Fibroblast of upper back skin (primary cell): Measurements from ENCODE around the gene NDUFA11.
A peak's percentile ranks its signal among the peaks of the same experiment; 100 is the strongest.

ENCODE experiments used
- DNase-seq: peaks from one replicate; pipeline ENCODE4 v3.0.0-alpha.2; 2013

The NDUFA11 gene

DNA sequence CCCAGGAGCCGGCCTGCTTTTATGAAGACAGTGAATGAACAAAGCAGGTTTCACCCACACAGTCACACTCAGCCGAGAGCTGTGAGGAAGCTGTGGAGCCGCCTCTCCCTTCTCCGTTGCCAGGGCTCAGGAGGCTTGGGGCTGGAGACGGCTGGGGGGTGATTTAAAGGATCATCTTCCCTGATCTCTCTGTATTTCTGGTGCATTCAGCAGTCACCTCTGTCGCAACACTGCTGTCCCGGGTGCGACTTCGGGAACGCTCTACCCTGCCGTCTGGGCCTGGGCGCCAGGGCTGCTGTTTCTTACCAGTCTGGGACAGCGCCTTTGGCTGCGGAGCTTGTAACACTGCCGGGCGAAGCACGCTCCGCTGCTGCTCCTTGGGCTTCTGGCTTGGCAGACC, 28.6 kb upstream of the NDUFA11 start:
- DNase-seq, result no peak

DNA sequence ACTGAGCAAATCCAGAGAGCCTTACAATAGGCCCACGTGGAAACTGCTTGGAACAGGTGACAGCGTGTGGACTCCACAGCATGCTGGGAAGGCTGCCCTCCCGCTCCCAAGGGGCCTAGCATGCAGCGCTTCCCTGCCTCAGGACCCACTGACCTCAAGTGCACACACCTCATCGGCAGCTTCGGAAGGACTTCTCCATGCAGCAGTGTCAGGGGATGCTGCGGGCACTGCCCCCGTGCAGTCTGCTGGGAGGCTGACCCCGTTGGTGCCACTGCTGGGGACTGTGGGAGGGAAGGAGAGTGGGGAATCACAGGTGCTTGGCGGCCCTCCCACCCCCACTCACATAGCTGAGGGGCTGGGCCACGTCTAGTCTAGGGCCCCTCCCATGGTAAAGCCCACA, 27.7 kb upstream of the NDUFA11 start:
- no peak for DNase-seq

DNA sequence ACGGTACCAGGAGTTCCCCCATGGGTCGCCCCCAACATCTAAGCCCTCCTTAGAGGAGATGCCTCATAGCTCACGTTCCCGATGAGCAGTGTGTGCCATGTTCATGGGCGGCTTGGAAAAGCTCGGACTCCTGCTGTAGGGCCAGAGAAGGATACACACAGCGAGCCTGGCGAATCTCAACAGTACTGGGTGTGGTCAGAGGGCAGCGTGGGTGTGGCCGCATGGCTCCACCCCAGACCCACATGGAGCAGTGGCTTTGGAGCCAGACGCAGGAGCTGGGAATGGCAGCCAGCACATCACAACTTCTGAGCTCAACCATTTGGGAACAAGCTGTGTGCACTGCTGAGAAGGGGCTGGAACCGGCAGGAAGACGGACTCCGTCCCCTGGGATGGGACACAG, 26.0 kb upstream of the NDUFA11 start:
- DNase-seq, result no peak

DNA sequence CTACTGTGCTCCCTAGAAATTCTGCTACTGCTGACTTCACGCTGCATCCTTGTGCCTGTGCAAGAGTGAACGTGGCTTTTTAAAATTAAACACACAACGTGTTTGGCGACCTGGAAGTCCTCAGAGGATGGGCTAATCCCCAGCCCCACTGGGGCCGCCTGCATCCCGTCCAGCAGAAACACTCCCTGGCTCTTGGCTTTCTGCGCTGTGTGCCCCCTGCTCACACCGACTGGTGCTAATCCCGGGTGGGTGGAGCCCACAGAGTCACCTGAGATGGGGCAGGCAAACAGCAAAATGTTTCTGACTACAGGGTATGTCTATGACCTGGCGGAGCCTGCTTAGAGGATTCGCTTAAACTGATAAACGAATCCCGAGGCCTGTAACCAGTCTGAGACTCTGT, 25.6 kb upstream of the NDUFA11 start:
- no peak for DNase-seq

DNA sequence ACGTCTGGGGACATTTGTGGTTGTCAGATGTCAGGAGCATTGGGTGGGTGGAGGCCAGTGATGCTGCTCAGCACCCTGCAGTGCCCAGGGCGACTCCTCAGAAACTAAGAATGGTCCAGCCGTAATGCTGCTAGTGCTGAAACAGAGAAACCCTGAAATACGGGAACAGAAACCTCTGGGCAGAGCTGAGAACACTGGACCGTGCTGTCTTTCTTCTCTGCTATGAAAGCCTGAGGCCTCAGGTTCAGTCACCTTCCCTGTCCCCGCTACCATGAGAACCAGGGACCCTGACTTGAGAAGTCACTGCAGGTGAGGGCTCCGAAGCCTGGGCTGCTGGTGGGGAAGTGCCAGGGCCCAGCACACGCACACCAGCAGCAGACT, 23.8 kb upstream of the NDUFA11 start:
- no peak for DNase-seq

DNA sequence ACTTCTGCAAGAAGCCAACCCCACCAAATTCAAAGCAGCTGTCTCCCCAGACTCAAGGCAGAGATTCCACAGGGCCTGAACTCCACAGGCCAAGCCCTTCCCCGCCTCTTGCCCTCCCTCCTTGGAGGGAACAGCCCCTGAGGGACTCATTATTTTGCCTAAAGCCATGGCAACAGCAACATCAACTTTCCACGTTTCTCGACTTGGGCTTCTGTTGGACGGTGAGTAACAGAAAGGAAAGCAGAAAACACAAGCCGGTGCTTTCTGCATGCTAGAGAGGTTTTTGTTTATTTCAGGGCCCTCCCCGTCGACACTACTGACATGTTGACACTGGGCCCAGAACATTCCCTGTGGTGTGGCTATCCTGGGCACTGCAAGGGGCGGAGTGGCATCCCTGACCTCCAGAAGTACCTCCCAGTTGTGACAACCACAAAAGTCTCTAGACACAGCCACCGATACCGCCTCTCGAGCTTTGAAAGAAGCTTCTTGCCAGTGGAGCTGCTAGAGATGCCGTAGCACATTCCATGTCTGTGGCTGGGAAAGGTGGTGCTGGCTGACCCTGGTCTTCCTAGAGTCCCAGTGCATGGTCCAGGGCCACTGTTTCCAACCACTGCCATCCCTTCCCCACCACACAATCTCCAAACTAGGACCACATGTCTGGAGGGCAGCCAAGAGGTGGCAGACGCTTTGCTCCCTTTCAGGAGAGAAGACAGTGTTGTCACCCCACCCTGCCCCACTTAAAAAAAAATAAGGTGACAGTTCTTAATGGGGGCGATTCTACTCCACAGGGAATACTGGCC, 23.3 kb upstream of the NDUFA11 start:
- DNase-seq, result peak; percentile 88

DNA sequence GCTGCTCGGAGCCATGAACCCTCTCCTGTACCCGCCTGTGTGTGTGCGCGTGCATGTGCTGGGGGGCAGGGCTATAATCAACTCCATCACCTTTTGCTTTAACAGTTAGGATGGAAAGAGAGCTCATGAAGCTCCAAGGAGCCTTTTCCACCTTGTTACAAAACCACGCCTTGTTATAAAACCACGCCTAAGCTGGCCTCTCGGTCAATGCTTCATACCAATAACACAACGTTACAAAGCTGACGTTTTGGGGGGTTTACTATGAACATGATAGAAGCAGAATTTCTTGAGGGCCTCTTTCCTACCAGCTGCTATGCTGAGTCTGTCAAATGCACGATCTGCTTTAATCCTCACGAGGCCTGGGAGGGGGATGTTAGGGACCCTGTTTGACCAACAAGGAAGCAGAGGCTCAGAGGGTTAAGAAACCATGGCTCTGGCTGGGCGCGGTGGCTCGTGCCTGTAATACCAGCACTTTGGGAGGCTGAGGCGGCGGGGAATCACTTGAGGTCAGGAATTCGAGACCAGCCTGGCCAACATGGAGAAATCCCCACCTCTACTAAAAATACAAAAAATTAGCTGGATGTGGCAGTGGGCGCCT, 22.3 kb upstream of the NDUFA11 start:
- DNase-seq, result no peak

DNA sequence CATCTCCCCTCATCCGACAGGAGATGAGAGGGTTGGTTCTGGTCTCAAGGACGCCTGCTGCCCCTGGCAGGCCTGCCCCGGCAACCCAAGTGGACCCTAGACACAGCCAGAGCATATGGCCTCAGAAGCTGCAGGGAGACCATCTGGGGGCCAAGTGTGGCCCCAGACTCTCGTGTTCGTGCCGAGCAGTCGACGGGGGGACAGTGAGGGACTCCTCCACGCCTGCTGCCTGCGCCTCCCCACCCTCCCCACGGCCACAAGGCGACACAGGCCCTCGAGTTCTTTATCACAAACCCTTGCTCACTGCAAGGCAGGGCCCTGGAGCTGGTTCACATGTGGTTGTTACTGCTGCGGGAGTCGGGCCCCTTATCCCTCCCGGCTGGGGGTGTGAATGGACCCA, 19.8 kb upstream of the NDUFA11 start:
- DNase-seq, result no peak

DNA sequence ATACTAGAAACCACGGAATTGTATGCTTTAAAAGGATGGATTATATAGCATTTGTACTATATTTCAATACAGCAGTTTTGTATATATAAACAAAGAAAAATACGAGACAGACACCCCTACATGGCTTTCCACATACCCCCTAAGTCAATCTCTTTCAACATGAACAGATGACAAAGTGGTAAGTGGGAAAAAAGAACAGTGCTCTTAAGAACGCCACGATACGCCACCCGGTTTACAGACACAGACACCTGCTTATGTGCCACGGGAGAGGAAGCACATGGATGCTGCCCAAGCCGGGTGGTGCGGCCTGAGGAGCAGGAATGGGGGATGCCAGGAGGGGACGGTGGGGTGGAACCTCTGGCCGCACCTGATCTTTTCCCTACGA, 18.6 kb upstream of the NDUFA11 start:
- no peak for DNase-seq

DNA sequence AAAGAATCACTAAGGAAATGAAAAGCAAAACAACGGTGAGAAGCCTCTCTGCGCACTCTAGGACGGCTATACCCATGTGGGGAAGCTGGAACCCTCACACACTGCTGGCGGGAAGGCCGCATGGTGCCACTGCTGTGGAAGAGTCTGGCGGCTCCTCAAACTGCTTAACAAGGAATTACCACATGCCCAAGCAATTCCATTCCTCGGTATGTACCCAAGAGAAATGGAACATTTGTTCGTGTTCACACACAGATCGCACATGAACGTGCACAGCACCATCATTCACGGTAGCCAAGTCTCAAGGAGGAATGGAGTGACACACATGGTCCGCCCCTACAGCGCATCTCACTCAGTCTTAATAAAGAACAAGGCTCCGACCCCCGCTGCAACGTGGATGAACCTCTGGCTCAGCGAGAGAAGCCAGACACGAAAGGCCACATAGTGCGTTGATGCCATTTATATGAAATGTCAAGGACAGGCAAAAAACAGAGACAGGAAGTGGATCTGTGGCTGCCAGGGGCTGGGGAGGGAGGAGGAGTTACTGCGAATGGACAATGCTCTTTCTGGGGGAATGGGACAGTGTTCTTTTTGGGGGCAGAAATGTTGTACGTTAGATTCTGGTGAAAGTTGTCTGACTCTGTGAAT, 18.0 kb upstream of the NDUFA11 start:
- no peak for DNase-seq

DNA sequence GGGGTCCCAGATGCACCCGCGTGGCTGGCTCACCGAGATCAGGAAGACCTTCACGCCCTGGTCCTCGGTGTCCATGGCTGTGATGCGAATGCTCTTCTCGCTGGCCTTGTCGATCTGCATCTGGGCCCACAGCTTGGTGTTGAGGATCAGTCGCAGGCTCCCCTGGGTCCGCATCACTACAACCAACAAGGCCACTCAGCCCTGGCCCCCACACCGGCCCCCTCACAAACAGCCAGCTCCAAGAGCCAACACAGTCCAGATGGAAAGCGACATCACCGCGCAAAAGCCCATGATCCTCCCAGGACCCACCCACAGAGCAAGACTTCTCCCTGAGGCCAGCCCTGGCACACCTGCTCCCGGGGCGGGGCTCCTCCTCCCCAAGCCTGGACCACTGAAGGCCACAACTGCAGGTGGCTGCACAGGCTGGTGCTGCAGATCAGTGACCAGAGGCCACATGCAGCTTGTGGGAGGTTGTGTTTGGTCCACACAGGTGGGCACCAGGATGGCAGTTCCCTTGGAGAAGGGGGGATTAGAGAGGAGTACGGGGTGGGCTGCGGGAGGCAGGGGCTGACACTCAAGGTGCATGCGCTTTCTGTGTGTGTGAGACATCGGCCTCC, 15.0 kb upstream of the NDUFA11 start:
- DNase-seq, result no peak

DNA sequence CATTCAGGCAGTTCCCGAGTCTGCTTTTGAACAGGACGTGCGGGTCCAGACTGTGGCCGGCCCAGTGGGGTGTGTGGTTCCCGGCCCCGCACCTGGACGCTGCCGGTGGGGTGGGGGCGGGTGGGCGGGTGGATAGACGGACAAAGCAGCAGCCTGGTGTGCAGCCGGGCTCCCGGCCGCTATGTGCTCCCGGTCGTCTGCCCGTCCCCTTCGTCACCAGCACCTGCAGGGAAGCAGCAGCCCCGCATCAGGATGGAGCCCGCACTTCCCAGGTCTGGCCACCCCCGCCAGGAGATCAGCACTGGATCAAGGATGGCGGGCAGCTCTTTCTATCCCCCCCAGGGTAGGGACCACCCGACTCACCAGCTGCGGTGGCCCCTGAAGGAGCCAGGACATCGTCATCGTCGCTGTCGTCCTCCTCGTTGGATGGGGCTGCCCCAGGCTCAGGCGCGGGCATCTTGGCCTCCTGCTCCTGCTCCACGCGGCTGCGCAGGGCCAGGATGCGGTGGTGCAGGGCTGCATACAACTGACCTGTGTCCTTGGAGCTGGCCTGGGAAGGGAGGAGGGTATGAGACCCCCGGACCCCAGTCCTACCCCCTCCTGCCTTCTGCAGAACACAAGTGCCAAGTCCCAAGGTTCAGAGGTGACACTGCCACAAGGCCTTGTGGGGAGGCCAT, 14.0 kb upstream of the NDUFA11 start:
- DNase-seq, result no peak

DNA sequence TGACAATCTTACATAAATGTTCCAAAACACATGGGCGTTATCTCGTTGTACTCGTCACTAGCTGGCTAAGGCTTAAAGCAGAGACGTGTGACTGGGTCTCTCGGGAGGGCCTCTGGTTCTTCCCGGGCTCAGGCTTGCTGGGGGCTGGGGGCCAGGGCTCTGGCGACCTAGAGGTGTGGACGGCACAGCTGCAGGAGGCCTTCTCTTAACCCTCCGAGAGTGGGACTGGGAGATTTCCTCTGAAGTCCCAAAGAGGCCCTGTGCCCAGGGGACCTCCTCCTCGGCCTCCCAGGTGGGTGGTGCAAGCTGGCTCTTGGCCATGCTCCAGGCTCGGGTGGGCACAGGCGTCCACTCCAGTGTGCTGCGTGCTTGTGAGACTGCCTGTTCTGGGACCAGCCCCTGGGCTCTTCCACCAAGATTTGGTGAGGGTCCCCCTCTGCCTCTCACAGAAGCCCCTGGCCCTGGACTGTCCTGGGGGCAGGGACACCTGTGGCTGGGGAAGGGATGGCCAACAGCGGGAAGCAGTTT, 12.7 kb upstream of the NDUFA11 start:
- DNase-seq, result no peak

DNA sequence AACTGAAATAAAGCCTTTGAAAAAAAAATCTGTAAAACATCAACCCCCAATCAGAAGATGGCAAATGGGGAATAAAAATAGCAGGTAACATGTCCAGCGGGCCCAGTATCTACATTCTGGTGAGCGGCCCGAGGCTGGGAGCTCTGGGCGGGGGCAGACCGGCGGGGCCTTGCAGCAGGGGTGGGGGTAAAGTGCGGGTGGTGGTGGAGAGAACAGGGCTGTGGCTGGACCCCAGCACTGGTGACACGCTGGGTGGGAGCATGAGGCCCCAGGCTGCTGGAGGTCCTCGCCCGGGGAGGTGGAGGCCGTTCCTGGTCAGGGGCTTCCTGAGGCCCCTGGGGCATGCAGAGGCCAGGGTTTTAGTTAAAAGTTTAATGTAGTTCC, 12.2 kb upstream of the NDUFA11 start:
- DNase-seq, result no peak

DNA sequence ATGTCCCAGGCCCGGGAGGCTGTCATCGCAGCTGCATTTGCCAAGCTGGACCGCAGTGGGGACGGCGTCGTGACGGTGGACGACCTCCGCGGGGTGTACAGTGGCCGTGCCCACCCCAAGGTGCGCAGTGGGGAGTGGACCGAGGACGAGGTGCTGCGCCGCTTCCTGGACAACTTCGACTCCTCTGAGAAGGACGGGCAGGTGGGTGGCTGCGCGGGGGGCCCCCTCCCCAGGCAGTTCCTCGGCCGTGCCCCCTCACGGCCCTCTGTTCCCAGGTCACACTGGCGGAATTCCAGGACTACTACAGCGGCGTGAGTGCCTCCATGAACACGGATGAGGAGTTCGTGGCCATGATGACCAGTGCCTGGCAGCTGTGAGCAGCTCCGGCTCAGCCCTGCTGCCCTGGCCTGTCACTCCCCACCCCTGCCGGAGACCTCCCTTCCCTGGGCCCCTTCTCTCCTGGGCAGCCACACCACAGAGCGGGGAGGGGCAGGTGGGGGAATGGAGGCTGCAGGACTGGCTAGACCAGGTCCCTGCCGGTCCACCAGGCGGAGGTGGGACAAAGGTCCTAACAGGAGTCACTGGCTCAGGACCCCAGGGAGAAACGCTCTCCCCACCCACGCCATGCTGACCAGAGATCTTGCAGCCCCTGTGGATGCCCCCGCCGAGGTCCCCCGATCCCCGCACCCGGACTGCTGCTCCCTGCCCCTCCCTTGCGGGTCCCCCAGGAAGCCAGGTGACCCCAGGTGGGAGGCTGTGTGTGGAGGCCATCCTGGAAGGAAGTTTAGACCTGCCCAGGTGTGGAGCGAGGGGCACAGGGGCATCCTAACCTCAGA, 11.6 kb upstream of the NDUFA11 start:
- no peak for DNase-seq

DNA sequence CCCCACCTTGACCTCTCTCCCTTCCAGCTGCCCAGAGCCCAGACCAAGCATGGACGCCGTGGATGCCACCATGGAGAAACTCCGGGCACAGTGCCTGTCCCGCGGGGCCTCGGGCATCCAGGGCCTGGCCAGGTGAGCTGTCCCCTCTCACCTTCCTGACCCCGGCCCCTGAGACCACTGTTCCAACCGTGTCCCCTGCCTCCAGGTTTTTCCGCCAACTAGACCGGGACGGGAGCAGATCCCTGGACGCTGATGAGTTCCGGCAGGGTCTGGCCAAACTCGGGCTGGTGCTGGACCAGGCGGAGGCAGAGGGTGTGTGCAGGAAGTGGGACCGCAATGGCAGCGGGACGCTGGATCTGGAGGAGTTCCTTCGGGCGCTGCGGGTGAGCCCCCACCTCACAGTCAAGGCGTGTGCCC, 10.8 kb upstream of the NDUFA11 start:
- no peak for DNase-seq

DNA sequence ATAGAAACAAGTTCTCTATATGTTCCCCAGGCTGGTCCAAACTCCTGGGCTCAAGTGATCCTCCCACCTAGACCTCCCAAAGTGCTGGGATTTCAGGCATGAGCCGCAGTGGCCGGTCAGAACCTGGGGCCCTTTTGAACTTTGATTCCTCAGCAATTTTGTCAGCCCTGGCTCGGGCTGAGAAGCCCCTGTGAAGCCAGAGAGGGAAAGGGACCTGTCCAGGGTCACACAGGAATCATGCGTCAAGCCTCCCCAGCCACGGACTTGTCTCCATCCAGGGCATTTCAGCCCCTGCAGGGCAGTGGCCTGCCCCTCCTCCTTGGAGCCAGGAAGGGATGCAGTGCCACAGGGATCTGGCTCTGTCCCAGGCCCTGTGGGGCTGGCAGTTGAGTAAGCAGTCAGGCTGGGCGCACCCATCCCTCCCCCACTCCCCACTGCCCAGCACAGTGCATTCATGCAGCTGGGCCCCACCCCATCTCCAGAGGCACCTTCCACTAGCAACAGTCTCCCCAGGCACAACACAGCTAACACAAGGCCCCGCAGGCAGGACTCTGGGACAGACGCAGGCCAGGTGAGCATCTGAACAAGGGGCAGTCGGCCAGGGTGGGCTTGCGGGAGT, 10.3 kb upstream of the NDUFA11 start, which contains the start of gene CAPS:
Gene CAPS (plus strand): TSS at position 516 of the 619 bp plus-strand sequence. CDS start 153 bp downstream, outside the sequence.
- DNase-seq, result peak; percentile 33

DNA sequence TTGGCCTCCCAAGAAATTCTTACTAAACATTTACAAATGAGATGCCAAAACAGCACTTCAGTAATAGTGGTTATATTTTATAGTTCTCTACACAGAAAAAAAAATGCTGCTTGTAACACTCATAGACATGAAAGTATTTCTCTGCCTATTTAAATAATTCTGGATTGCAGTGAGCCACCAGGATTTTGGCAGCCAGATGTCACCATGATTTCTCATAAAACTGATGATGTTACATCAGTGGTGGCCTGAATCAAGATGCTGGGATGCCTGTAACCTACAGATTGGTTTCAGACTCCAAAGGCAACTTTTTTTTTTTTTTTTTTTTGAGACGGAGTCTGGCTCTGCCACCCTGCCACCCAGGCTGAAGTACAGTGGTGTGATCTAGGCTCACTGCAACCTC, 7.8 kb upstream of the NDUFA11 start:
- peak; percentile 13 for DNase-seq

DNA sequence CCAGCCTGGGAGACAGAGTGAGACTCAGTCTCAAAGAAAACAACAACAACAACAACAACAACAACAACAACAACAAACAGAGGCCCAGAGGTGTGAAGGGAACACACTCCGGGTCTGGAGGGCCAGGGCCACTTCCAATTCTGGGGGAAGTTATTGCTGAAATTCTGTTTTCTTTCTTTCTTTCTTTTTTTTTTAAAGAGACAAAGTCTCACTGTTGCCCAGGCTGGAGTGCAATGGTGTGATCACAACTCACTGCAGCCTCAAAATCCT, 7.0 kb upstream of the NDUFA11 start:
- no peak for DNase-seq

DNA sequence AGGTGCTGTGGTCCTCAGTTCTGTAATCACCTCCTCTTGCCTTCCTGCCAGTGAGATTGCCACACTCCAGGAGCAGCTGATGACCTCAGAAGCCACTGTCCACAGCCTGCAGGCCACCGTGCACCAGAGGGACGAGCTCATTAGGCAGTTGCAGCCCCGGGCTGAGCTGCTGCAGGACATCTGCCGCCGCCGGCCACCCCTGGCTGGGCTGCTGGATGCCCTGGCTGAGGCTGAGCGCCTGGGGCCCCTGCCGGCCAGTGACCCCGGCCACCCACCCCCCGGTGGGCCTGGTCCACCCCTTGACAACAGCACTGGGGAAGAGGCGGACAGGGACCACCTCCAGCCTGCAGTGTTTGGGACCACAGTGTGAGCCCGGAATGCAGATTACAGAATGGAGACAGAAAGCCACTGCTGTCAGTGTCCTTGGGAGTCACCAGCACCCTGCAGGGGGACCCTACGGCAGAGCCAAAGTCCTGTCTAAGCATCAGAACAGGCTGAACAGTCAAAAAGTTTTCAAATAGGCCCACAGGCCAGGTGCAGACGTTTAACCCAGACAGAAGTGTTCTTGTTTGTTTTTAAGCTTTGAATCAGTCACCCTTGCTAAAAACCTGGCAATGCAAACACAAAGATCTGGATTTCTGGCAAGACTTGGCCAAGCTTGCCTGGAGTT, 5.3 kb upstream of the NDUFA11 start:
- no peak for DNase-seq

DNA sequence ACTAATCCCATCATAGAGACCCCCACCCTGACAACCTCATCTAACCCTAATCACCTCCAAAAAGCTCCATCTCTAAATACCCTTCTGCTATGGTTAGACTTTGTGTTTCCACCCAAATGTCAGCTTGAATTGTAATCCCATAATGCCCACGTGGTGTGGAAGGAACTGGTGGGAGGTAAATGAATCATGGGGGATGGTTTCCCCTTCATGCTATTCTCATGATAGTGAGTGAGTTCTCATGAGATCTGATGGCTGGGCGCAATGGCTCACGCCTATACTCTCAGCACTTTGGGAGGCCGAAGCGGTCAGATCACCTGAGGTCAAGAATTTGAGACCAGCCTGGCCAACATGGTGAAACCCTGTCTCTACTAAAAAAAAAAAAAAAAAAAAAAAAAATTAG, 3.7 kb upstream of the NDUFA11 start:
- no peak for DNase-seq
